Neural cell (in vitro differentiated cells): ENCODE data around the gene REV1.

ENCODE experiments used
- CTCF ChIP-seq: fragments of 450-650 bp; IDR thresholded peaks from 2 replicates; pipeline ENCODE4 v1.5.1; 2014; ENCODE audit warnings: antibody characterized with exemption, mild to moderate bottlenecking, moderate library complexity; ENCODE audit not compliant: poor library complexity, severe bottlenecking
- EZH2 ChIP-seq: fragments of 200-600, 300-800 bp; shearing (Covaris generic), sonication (generic); IDR thresholded peaks from 2 replicates; pipeline ENCODE4 v1.6.1; 2014; ENCODE audit warnings: antibody characterized with exemption, low read length, borderline replicate concordance, mild to moderate bottlenecking; ENCODE audit not compliant: insufficient read depth, poor library complexity, severe bottlenecking
- TAF1 ChIP-seq: IDR thresholded peaks from 2 replicates; pipeline ENCODE4 v1.6.1; 2012; ENCODE audit warnings: low read depth

DNA sequence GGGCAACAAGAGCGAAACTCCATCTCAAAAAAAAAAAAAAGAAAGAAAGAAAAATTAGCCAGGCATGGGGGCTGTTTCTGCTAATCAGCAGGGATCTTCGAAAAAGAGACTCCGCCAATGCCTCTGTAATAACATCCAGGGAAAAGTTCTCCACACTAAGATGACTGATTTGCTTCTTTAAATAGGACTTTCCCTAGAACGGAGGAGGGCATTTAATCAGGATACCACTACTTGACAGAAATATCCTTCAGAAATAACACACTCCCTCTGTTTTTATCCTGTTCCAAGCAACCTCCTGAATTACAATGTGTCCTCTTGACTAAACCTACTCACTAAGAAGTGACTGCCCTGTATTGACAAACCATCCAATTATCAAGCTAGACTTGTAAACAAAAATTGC is 21.7 kb downstream of the REV1 start:
- TF ChIP-seq CTCF (no peak), TAF1 (no peak), EZH2 (no peak)
